Neural cell (in vitro differentiated cells): Measurements from ENCODE around the gene VRK1.

Experiments
- EP300 ChIP-seq: fragments of 450-650 bp; conservative IDR thresholded peaks from 2 replicates; pipeline ENCODE4 v1.6.1; 2014; ENCODE audit warnings: antibody characterized with exemption, mild to moderate bottlenecking, moderate library complexity; ENCODE audit not compliant: poor library complexity, severe bottlenecking
- EZH2 ChIP-seq: fragments of 200-600, 300-800 bp; shearing (Covaris generic), sonication (generic); IDR thresholded peaks from 2 replicates; pipeline ENCODE4 v1.6.1; 2014; ENCODE audit warnings: antibody characterized with exemption, low read length, borderline replicate concordance, mild to moderate bottlenecking; ENCODE audit not compliant: insufficient read depth, poor library complexity, severe bottlenecking
- MXI1 ChIP-seq: fragments of 450-650 bp; conservative IDR thresholded peaks from 2 replicates; pipeline ENCODE4 v1.6.1; 2014; ENCODE audit warnings: antibody characterized with exemption, mild to moderate bottlenecking; ENCODE audit not compliant: poor library complexity, severe bottlenecking
- POLR2AphosphoS5 ChIP-seq: IDR thresholded peaks from 2 replicates; pipeline ENCODE4 v1.6.1; 2012
- RAD21 ChIP-seq: fragments of 450-650 bp; conservative IDR thresholded peaks from 2 replicates; pipeline ENCODE4 v1.6.1; 2014; ENCODE audit warnings: antibody characterized with exemption, mild to moderate bottlenecking, moderate library complexity
- SMC3 ChIP-seq: fragments of 450-650 bp; conservative IDR thresholded peaks from 2 replicates; pipeline ENCODE4 v1.6.1; 2014; ENCODE audit warnings: antibody characterized with exemption, mild to moderate bottlenecking, moderate library complexity; ENCODE audit not compliant: poor library complexity
- TAF1 ChIP-seq: IDR thresholded peaks from 2 replicates; pipeline ENCODE4 v1.6.1; 2012; ENCODE audit warnings: low read depth
- TF ChIP-seq, protein P1 (sequence below): fragments of 450-650 bp; IDR thresholded peaks from 2 replicates; pipeline ENCODE4 v1.5.1; 2014; ENCODE audit warnings: antibody characterized with exemption, mild to moderate bottlenecking, moderate library complexity; ENCODE audit not compliant: poor library complexity, severe bottlenecking
- TF ChIP-seq, protein P2 (sequence below): IDR thresholded peaks from 2 replicates; pipeline ENCODE4 v1.6.1; 2012; ENCODE audit warnings: borderline replicate concordance

DNA sequence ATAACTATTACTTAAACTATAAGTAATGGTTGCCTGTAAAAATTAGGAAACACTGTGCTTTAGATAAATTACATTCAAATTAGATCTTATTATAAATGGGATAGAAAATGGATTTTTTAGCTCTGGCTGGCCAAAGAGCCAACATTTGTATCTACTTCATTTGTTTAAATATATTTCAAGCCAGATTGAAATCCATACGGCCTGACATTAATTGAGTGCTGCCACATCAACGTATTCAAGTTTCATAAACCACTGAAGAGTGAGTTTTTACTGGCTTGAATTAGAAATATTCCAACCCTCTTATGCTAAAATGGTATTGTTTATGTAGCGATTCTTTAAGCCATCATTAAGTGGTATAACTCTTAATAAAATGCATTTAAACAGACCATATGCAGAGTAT, 133.3 kb downstream of the VRK1 start:
- TF ChIP-seq POLR2AphosphoS5, result no peak
- TF ChIP-seq, protein P1, sequence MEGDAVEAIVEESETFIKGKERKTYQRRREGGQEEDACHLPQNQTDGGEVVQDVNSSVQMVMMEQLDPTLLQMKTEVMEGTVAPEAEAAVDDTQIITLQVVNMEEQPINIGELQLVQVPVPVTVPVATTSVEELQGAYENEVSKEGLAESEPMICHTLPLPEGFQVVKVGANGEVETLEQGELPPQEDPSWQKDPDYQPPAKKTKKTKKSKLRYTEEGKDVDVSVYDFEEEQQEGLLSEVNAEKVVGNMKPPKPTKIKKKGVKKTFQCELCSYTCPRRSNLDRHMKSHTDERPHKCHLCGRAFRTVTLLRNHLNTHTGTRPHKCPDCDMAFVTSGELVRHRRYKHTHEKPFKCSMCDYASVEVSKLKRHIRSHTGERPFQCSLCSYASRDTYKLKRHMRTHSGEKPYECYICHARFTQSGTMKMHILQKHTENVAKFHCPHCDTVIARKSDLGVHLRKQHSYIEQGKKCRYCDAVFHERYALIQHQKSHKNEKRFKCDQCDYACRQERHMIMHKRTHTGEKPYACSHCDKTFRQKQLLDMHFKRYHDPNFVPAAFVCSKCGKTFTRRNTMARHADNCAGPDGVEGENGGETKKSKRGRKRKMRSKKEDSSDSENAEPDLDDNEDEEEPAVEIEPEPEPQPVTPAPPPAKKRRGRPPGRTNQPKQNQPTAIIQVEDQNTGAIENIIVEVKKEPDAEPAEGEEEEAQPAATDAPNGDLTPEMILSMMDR, result no peak
- TF ChIP-seq, protein P2, sequence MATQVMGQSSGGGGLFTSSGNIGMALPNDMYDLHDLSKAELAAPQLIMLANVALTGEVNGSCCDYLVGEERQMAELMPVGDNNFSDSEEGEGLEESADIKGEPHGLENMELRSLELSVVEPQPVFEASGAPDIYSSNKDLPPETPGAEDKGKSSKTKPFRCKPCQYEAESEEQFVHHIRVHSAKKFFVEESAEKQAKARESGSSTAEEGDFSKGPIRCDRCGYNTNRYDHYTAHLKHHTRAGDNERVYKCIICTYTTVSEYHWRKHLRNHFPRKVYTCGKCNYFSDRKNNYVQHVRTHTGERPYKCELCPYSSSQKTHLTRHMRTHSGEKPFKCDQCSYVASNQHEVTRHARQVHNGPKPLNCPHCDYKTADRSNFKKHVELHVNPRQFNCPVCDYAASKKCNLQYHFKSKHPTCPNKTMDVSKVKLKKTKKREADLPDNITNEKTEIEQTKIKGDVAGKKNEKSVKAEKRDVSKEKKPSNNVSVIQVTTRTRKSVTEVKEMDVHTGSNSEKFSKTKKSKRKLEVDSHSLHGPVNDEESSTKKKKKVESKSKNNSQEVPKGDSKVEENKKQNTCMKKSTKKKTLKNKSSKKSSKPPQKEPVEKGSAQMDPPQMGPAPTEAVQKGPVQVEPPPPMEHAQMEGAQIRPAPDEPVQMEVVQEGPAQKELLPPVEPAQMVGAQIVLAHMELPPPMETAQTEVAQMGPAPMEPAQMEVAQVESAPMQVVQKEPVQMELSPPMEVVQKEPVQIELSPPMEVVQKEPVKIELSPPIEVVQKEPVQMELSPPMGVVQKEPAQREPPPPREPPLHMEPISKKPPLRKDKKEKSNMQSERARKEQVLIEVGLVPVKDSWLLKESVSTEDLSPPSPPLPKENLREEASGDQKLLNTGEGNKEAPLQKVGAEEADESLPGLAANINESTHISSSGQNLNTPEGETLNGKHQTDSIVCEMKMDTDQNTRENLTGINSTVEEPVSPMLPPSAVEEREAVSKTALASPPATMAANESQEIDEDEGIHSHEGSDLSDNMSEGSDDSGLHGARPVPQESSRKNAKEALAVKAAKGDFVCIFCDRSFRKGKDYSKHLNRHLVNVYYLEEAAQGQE, result no peak
- TF ChIP-seq SMC3, result no peak
- no peak for TF ChIP-seq EP300
- no peak for TF ChIP-seq EZH2
- TF ChIP-seq TAF1, result no peak
- TF ChIP-seq RAD21, result no peak
- TF ChIP-seq MXI1, result no peak
